Measurements from ENCODE around the gene LPP. TPM values are rescaled to one million over a fixed set of nuclear protein-coding genes. Genes with fewer than 3 reads are reported as not detected.

LPP gene
- polyA plus RNA-seq, 3 donors = 22.8 to 30.0 (median 26.9) TPM

DNA sequence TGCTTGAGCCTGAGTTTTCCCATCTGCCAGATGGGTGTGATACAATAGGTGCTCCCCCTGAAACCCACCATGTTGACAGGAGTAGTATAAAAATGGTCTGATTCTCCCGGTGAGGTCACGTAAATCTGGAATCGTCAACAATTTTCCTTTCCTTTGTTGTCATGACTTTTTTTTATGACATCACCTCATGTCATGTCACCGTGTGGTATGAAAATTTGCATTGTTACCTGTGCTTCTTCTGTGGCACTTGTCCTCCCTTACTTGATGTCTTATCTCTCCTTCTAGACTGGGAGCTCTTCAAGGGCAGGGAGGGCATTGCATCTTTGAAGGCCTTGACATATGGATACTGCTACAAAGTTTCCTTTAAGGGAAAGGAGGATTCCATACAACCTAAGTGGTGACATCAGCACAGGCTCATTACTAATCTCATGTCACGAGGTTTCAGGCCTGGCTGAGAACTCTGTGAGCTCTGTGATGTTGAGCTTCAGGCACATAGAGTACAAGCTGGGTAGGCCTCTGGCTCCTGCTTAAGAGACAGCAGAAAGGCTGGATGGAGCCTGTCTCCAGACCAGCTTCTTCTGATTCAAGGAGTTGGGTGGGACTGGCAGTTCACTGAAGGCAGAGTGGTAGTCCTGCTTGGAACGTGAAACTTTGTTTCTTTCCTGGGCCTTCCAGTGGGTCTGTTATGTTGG is 66.3 kb downstream of the LPP start:
- no peak for DNase-seq

DNA sequence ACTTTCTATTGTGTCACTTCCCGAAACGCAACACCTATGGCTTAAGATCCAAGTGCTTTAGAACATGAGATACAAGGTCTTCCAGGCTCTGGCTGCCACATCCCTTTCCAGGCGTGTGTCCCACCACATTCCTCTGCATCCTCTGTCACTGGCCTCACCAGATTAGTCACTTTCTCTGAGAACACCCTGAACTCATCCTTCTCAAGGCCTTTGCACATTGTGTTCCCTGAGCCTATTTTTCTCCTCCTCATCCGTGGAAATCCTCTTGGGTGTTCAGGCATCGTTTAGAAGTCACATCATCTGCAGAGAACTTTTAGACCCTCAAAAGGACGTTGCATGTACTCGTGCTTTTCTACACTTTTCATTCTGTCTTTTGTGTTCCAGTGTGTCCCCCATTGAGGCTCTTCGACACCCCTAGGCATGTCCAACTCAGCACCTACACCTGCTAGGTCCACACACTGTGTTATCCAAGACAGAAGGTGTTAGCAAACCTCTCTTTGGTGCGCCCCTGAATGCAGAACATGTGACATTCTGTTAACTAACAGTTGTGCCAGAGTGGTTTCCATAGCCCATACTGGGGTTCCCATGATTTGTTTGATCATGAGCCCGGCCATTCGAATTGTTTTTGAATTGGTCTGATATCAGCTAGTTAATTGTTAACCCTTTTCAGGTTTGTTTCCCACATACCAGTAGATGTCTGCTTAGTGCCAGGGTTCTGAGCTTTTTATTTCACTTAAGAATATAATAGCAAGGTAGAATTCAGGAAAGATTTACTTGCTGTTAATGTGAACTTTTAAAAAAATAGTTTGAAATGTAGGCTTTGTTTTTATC is 67.2 kb downstream of the LPP start:
- DNase-seq = no peak

DNA sequence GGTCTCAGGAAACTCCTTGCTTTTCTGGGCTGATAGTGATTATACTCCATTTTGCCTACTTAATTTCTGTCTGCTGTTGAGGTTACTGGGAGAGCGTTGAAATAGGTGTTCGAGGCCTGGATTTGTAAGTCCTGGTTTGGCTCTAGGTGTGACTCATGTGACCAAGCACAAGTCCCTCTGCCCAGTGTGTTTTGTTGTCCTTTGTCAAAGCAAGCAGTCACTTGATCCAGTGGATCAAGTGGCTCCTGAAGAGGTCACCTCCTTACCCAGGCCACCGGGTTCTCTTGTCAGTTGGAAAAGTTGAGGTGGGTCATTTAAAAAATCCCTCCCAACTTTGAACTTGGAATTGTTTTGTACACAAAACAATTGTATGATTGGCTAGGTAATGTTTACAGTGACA is 70.0 kb downstream of the LPP start:
- no peak for DNase-seq

DNA sequence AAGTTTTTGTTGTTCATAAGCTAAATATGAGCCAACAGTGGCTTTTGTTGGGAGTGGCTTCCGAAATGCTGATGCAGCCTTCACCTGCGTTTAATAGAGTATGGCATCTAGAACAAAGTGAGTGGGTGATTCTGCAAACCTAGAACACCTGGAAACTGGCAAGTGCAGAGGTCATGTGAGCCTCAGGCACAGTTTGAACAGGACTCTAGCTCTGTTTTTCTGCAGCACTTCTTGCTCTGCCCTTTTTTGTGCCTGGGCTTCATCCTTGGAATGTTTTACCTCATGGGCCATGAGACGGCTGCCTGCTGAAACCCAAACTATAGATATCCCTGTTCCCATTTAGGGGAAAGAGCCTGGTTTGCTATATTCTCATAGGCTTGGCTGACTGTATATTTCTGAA is 73.5 kb downstream of the LPP start:
- no peak for DNase-seq

DNA sequence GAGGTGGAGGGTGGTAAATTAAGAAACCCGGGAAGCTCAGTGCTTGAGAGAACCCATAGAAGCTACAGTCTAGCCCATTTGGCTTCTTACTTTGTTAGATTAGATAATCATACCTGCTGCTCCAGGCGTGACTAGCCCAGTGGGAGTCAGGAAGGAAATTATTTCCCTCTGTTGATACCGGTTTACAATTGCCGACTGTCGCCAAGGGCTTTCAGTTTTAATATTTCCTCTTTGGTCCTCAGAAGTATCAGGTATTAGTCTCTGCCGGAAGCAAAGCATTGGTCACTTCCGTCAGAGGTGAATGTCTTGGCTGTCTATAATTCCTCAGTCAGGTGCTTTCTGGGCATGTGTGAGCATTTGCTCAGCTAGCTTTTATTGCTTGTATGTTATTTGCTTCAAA is 75.2 kb downstream of the LPP start:
- DNase-seq = no peak

DNA sequence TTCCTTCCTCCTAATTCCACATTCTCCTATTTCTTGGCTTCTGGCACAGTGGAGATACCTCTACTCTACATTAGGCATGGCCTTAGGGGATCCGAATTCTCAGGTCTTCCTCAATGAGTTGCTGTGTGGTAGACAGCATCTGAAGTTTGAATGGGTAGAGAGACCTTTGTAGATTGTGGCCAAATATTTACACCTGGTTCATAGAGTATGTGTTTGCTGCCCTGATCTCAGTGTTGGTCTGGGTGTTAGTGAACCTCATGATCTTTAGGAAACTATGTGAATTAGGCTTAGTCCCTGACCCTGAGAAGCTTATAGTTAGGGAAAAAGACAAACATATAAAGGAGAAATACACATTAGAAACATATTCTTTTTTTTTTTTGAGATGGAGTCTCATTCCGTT is 75.8 kb downstream of the LPP start:
- no peak for DNase-seq

DNA sequence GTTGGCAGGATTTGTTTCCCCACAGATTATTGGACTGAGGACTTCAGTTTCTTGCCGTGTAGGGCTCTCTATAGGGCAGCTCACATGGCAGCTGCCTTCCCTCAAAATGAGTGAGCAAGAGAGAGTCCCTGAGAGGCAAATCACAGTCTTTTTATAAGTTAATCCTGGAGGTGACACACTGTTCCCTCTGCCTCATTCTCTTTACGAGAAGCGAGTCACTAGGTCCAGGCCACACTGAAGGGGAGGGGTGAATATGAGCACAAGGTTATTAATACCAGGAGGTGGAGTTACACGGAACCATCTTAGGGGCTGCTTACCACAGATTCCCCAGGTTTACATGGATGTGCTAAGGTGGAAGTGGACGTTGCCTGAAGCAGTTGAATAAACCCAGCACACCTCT is 77.0 kb downstream of the LPP start:
- DNase-seq = no peak

DNA sequence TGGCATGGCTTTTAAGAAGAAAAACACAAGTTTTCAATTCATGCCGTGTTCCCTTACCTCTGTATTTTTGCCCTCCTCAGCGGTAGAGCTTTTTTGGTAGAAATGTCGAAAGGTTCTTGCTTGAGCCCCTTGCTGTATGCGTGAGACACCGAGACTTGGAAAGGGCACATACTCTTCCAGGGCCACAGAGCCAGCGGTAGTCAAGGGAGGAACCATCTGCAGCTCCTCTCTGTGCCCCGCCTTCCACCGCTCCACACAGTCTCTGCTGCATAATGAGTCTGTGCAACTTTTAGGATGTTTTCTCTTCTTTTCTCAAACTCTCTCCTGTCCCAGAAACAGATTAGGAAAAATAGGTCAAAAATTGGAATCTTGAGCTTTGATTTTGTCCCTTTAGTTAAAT is 77.5 kb downstream of the LPP start:
- DNase-seq = no peak

DNA sequence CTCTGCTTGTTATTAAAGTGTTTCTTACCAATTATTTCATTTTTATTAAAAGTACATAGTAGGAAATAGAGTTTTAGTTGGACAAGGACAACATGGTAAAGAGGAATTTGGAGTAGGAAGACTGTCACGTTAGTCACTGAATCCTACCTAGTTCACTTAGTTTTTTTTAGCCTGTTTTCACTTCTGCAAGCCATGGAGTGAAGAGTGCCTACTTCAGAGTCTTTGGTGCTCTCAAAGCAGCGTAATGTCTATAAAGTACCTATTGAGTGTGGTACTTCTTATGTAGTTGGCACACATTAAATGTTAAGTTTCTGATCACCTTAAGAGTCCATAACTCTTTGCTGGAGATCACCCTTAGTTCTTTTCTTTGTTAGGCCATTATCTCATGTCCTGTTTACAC is 78.7 kb downstream of the LPP start:
- DNase-seq = no peak

DNA sequence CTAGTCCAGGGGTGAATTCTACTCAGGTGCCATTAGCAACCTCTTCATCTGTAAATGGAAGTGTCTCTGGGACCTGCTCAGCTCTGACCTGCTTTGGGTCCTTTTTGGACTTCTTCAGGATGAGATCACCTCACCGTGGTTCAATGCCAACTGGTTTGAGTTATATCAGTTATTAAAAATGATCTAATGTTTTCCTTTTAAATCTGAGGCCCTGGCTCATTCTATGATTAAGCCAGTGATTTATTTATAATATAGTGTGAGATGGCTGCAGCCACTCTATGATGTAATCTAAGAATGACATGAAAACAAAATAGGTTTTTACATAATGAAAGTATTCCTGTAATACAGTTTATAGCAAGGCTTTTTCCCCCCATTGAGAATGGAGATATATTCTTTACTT is 79.4 kb downstream of the LPP start:
- DNase-seq = no peak

DNA sequence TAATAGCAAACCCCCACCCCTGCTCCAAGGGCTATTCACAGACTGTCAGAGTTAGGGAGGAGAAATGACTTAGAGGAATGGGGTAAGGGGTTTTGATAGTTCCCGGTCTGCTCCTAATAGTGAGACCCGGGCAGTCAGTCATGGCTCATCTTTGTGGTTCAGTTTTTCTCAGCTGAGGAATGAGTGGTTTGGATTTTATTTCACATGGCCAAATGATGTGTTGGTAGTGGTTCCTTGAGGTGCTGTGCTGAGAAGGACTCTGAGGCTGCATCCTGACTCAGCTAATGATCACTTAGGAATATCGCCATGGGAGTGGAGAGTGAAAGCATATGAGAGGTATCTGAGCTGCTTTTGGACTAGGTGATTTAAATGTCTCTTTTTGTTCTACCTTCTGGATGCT is 80.2 kb downstream of the LPP start:
- no peak for DNase-seq

DNA sequence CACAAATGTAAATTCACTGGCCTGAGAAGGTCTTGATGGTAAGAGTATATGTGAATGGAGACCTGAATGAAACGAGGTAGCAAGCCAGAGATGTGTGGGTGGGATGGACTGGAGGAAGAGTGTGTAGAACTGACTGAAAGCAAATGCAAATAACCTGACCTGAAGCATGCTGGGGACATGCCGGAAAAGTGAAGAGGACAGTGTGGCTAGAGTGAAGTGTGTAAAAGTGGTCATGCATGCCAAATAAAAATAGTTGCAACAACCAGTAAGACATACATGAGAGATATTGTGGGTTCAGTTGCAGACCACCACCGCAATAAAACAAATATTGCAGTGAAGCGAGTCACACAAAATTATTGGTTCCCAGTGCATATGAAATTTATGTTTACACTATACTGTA is 82.3 kb downstream of the LPP start:
- DNase-seq = no peak

DNA sequence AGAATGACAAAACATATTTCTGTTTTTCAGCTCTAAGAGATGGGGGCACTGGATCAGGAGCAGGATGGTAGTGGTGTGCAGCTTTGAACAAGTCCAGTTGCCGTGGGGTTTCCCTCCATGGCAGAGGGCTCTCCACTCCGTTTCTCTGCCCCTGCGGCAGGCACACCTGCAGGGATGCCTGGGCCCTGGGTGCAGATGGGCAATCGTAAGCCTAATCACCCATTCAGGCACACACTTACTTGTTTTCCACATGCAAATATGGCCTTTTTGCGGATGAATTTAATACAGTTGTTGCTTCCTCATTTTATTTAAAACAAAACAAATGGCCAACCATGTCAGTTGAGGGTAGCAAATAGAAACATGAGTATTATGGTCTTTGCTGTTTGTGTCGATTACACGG is 85.1 kb downstream of the LPP start:
- DNase-seq = no peak

DNA sequence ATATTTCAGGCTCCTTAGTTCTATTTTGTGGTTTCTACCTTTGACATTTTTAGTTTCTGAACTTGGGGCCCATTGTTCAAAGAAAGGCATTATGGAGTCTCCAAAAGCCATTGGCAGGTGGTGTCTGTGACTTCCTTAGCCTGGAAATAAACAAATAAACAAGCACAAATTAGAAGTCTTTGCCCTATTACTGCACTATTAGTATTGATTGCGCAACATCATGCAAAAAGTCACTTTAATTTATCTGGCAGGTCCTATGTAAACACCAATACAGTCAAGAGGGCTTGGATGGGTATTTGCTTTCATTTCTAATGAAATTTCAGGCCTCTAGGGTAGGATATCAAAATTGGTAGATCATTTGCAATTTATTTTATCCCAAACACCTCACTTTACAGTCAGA is 85.6 kb downstream of the LPP start:
- DNase-seq = no peak

DNA sequence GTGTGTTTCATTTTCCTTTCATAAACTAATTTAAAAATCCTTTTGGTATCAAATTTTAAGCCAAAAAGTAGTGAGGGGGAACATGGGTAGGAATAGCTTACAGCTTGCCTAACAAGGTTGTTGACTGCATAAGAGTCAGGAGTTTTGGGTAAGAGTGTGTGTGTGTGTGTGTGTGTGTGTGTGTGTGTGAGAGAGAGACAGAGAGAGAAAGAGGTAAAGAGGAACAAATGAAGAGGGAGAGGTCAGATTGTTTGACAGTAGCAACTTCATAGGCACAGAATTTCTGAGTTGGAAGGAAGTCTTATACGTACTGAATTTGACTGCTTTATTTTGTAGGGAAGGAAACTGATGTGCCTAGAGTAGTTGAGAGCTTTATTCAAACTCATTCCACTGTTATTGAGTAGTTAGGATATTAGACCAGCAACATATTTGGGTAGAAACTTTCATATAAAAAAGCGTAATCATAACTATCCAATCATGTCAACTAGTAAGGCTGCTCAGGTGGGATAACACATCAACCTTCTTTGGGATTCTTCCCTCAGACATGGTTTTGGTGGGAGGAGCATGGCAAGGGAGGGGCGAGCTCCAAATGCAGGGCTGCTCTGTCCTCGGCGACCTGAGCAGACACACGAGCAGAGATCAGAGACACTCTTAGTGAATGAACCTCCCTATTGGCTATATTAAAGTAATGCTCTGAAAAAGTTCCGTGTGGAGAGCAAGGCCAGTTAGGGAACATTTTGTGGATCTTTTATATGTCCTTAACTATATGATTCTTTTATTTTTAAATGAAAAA is 86.4 kb downstream of the LPP start:
- DNase-seq = no peak

DNA sequence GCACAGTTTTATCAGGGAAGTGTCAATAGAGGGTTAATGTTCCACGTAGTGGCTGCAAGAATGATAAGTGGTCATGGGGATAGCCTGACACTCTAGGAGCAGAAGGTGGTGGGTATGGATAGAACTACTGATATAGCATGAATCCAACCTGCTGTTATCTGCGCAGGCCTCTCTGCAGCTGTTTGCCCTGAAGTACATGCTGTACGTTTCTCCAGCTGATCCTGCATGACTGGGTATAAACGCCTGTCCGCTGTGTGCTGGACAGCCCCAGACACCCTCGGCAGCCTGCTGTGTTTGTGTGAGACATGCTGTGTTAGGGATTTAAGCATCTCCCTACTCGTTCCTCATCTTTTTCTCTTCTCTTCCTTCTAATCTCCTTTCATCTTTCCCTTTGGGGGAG is 87.1 kb downstream of the LPP start:
- no peak for DNase-seq

DNA sequence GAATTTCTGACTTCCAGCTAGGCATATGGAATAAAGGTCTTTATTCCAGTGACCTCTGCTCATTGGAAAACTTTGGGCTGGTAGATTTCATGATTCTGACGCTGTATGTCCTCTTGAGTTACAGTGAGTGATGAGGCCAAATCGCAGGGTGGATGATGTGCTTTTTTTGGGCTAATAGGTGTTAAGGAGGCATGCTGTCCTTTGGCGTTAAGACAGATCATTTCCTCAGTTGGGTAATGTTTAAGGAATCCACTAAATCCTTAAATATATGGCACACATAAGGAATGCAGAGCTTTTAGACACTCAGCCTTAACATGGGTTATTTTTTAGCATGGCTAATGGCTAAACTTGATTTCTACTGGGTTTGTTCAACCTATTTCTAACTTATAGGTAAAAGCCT is 87.9 kb downstream of the LPP start:
- DNase-seq = no peak

DNA sequence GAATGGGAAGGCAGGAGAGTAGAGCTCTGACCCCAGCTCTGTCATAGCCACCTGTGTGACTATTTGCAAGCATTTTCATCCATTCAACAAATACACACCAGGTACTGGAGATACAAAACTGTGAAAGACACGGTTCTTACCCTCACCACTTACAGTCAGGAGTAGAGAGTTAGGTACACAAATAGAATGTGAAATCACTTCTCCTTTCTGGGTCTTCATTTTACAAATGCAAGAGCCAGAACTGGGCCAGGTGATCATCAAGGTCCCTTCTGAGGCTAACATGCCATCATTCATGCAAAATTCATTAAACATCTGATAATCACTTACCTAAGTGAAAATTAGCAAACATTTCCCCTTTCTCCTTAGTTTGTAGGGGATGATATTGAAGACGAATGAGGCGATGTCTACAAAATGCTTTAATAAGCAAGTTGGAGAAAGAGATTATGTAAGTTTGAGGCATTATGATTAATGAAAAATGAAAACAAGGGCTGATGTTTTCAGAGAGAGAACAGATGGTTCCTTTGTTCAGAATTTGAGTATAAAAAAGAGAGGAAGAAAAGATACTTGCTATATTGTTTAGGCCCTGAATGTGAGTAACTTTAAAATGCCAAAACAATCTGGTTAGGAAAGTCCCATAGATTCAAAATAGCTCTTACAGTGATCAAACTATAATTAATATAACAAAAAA is 88.6 kb downstream of the LPP start:
- no peak for DNase-seq

DNA sequence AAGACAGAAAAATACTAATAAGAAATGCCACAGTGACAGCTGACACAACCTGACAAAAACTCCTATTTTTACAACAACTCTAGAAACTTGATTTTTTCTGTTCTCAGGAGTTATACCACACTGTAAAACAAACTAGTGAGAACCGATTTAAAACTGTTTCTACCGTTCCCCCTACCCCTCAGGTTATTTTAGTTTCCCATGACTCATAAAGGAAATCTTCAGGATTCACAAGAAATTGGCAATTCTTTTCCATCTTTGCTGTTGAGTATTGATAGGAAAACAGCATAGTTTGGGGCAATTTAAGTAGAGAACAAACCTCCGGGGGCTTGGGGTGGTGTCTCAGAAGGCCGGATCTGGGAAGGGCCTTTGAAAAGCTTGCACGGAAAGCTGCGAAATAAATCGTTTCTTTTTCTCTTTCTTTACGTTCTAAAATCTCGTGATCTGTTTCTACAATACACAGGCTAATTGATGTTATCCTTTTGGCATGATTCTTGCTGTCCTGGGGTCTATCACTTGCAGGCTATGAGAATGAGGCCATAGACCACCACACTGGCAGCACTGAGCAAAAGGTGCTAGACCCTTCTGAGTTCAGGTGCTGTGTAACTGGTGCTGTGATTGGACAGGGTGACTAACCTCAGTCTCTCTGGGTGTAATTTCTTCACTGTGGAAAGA is 89.3 kb downstream of the LPP start:
- DNase-seq = no peak

DNA sequence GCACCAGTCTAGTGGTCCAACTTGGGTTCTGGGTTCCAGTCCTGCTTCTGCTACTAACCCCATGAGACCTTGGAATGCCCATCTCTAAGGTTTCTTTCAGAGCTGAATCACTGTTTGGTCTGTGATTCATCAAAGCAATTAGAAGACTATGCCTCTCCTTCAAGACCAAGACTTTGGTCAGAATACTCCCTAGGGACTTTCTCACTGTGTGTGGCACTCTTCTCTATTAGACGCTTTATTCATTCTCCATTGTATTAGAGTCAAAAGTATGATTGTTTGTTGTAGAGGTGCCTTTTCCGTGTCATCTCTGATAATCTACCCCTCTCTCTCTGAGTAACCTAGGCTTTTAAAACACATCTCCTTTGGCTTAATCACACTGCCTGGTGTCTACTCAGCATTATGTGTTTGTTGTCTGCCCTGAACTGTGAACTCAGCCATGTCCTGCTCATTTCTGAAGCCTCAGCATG is 90.5 kb downstream of the LPP start:
- no peak for DNase-seq

DNA sequence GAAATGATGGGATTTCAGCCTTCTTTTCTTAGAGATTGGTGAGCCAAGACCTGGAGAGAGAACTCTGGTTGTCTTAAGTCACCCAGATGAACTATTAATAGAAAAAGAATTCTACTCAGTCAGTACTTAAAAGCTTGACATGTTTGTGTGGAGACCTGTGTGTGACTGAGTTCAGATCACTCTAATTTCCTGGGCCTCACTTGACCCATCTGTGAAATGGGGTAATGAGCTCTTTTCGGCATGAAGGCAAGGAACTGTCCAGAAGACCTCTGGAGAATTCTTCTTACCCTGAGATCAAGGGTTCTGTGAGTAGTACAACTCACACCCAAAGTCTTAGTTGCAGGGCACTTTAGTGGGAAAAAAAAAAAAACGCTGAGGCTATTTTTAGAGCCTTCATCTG is 92.9 kb downstream of the LPP start:
- no peak for DNase-seq
